HepG2 (cell line): ENCODE measurements around the gene PRDM12. TPM values are rescaled to one million over a fixed set of nuclear protein-coding genes. Genes with fewer than 3 reads are reported as not detected.

Experiments
- AKNA ChIP-seq: sonication (generic); formaldehyde crosslinking; IDR thresholded peaks from 2 replicates; pipeline ENCODE4 v1.4.0; 2020; ENCODE audit warnings: missing genetic modification reagents, borderline replicate concordance
- CCAR2 ChIP-seq: fragments of 200-400 bp; formaldehyde crosslinking; optimal IDR thresholded peaks from 2 replicates; pipeline ENCODE3; 2018; ENCODE audit warnings: low read depth, mild to moderate bottlenecking, low read length, moderate library complexity
- HNRNPL ChIP-seq: fragments of 200-400 bp; formaldehyde crosslinking; IDR thresholded peaks from 2 replicates; pipeline ENCODE4 v1.6.1; 2017; ENCODE audit warnings: mild to moderate bottlenecking, low read depth, low read length
- STAG1 ChIP-seq: sonication (generic); formaldehyde crosslinking; IDR thresholded peaks from 2 replicates; pipeline ENCODE4 v1.4.0; 2020; ENCODE audit warnings: missing genetic modification reagents
- ZBTB40 ChIP-seq, 2 experiments: fragments of 450-650 bp in 1 of 2; sonication (generic) in 1 of 2; formaldehyde crosslinking in 1 of 2; IDR thresholded peaks; 2 replicates each; pipeline versions ENCODE4 v1.6.1 to v1.8.0; 2016 to 2022; ENCODE audit warnings: antibody characterized with exemption in 1 of 2, mild to moderate bottlenecking in 1 of 2, missing genetic modification reagents in 1 of 2
- ZFAT ChIP-seq: sonication (generic); formaldehyde crosslinking; conservative IDR thresholded peaks from 2 replicates; pipeline ENCODE4 v1.8.1; 2023; ENCODE audit warnings: missing genetic modification reagents, inconsistent platforms
- ZFX ChIP-seq: sonication (generic); formaldehyde crosslinking; IDR thresholded peaks from 2 replicates; pipeline ENCODE4 v1.4.0; 2020; ENCODE audit warnings: mild to moderate bottlenecking, low read depth, missing genetic modification reagents, moderate library complexity
- ZNF205 ChIP-seq: IDR thresholded peaks from 2 replicates; pipeline ENCODE4 v1.6.1; 2018; ENCODE audit warnings: missing biosample characterization, missing genetic modification reagents
- ZNF441 ChIP-seq: sonication (generic); formaldehyde crosslinking; IDR thresholded peaks from 2 replicates; pipeline ENCODE4 v1.7.0; 2021; ENCODE audit warnings: missing genetic modification reagents, borderline replicate concordance
- ZNF550 ChIP-seq: sonication (generic); formaldehyde crosslinking; IDR thresholded peaks from 2 replicates; pipeline ENCODE4 v1.4.0; 2020; ENCODE audit warnings: mild to moderate bottlenecking, missing genetic modification reagents, borderline replicate concordance
- ZNF576 ChIP-seq: sonication (generic); formaldehyde crosslinking; IDR thresholded peaks from 2 replicates; pipeline ENCODE4 v1.4.0; 2020; ENCODE audit warnings: mild to moderate bottlenecking, missing genetic modification reagents
- ZNF720 ChIP-seq: sonication (generic); formaldehyde crosslinking; IDR thresholded peaks from 2 replicates; pipeline ENCODE4 v1.4.0; 2020; ENCODE audit warnings: missing genetic modification reagents
- ZNF792 ChIP-seq: IDR thresholded peaks from 2 replicates; pipeline ENCODE4 v1.6.1; 2016
- polyA plus RNA-seq, 8 experiments: library from polyadenylated mRNA; depleted of rRNA in 3 of 8; stranded (reverse) in 7 of 8; unstranded in 1 of 8; fragments of >200 nt; fragmentation: Illumina TruSeq in 4 of 8; extraction: Trizol in 4 of 8; gene quantifications; 2 replicates each; pipeline versions ENCODE4 v1.2.1 to v1.2.3, GENCODE V29; 2011 to 2016; ENCODE audit warnings: low read depth in 4 of 8, missing spikeins in 1 of 8, mixed read lengths in 1 of 8; ENCODE audit not compliant: insufficient read depth in 1 of 8
- total RNA-seq, 5 experiments: library from RNA; depleted of rRNA; stranded (reverse); fragments of >200 nt; fragmentation: Illumina TruSeq; extraction: Trizol; gene quantifications; 2 replicates each; pipeline ENCODE4 v1.2.3, GENCODE V29; 2016; ENCODE audit warnings: low read depth in 1 of 5

Gene PRDM12
- total and polyA plus RNA-seq, 2 of the 13 experiments (the other 11 are each of a cell fraction or from before 2014, with no cell fraction given) = 0.04 to 0.07 TPM

GRCh38 chr9:130680836-130681768 is 16.7 kb downstream of the PRDM12 start (continued):
- TF ChIP-seq ZNF576 (CRISPR knock-in tag) = no peak; the same call in 1 of the 2 replicates
- TF ChIP-seq STAG1 = peak; percentile 21
- 0 out of 2 replicates have a peak, but pooled peaks have one; percentile 61 for TF ChIP-seq ZNF205 (CRISPR knock-in tag)
- TF ChIP-seq AKNA (CRISPR knock-in tag) = peak; percentile 84; the same call in 1 of the 2 replicates
- peak; percentile 62; the same call in 1 of the 2 replicates for TF ChIP-seq ZNF441 (CRISPR knock-in tag)
- peak; percentile 69 for TF ChIP-seq ZFX (CRISPR knock-in tag)
- TF ChIP-seq ZNF792 (CRISPR knock-in tag) = peak; percentile 62; the same call in 1 of the 2 replicates
- TF ChIP-seq ZFAT = no peak
- no peak for TF ChIP-seq ZBTB40 (IDR thresholded peaks at IDR 0.05)
- peak; percentile 91 for TF ChIP-seq ZBTB40 (CRISPR knock-in tag; IDR thresholded peaks at IDR 0.05)
- TF ChIP-seq ZNF720 (CRISPR knock-in tag) = no peak
- TF ChIP-seq HNRNPL = no peak
- TF ChIP-seq CCAR2 = no peak
- no peak for TF ChIP-seq ZNF550
